Activated CD8-positive, alpha-beta memory T cell treated with anti-CD3 and anti-CD28 coated beads, Interleukin-2, amount 50 U/mL, for 24 hours (primary cell): Measurements from ENCODE around the gene DNAJC16.

ENCODE experiments used
- DNase-seq: peaks from one replicate; pipeline ENCODE4 v3.0.0-alpha.2; 2020; ENCODE audit errors: extremely low read depth

DNAJC16 gene

GRCh38 chr1:15540186-15540585 lies 13.5 kb downstream of the DNAJC16 start:
- DNase-seq: no peak

GRCh38 chr1:15541231-15541792 lies 14.7 kb downstream of the DNAJC16 start:
- DNase-seq: no peak

- DNase-seq: no peak
Observed at GRCh38 chr1:15542388-15543250, 16.0 kb downstream of the DNAJC16 start.

GRCh38 chr1:15543251-15543588 lies 16.6 kb downstream of the DNAJC16 start:
- DNase-seq: no peak

- no peak for DNase-seq
Observed at GRCh38 chr1:15543589-15544568, 17.2 kb downstream of the DNAJC16 start.

- no peak for DNase-seq
Observed at GRCh38 chr1:15546641-15547040, 20.0 kb downstream of the DNAJC16 start.

GRCh38 chr1:15550573-15550972 lies 23.9 kb downstream of the DNAJC16 start:
- no peak for DNase-seq

GRCh38 chr1:15557008-15557407 lies 30.4 kb downstream of the DNAJC16 start:
- DNase-seq: no peak

GRCh38 chr1:15557594-15557993 lies 30.9 kb downstream of the DNAJC16 start:
- DNase-seq: no peak

GRCh38 chr1:15558516-15558915 lies 31.9 kb downstream of the DNAJC16 start:
- DNase-seq: no peak

GRCh38 chr1:15559189-15559810 lies 32.7 kb downstream of the DNAJC16 start:
- DNase-seq: no peak

- DNase-seq: no peak
Observed at GRCh38 chr1:15568387-15569073, 41.9 kb downstream of the DNAJC16 start.

- no peak for DNase-seq
Observed at GRCh38 chr1:15570861-15571260, 44.2 kb downstream of the DNAJC16 start.

GRCh38 chr1:15571266-15571665 lies 44.6 kb downstream of the DNAJC16 start:
- DNase-seq: no peak

- no peak for DNase-seq
Observed at GRCh38 chr1:15573477-15573876, 46.8 kb downstream of the DNAJC16 start.

- DNase-seq: no peak
Observed at GRCh38 chr1:15574741-15575140, 48.1 kb downstream of the DNAJC16 start.

- no peak for DNase-seq
Observed at GRCh38 chr1:15575549-15576150, 49.0 kb downstream of the DNAJC16 start.

GRCh38 chr1:15577691-15578090 lies 51.0 kb downstream of the DNAJC16 start:
- DNase-seq: no peak

GRCh38 chr1:15578921-15579682 lies 52.5 kb downstream of the DNAJC16 start:
- no peak for DNase-seq

- no peak for DNase-seq
Observed at GRCh38 chr1:15579683-15580047, 53.0 kb downstream of the DNAJC16 start.
